Tibial artery (tissue), 4 donors: Measurements from ENCODE around the gene BABAM2.
"Not testable (repeated sequence)": the region's sequence is repeated elsewhere in the genome, so short reads cannot be mapped to it uniquely, and the experiment has no call there.

Source experiments
- DNase-seq, 2 donors: peaks; one replicate each; pipeline ENCODE4 v3.0.0-alpha.2; 2019
- H3K27ac ChIP-seq, 2 donors: fragments of 200-600 bp; sonication (generic) in 1 of 2; 1 replicate in 1 of 2; 2 replicates in 1 of 2; pipeline ENCODE4 v1.5.1; 2018 to 2019; ENCODE audit warnings: mild to moderate bottlenecking in 1 of 2
- H3K27me3 ChIP-seq, 2 donors: fragments of 200-600 bp; sonication (generic) in 1 of 2; one replicate each; pipeline versions ENCODE4 v1.5.1 to v1.6.0; 2016 to 2019
- H3K36me3 ChIP-seq, 3 donors: fragments of 200-600 bp; sonication (generic) in 2 of 3; one replicate each; pipeline ENCODE4 v1.5.1; 2016 to 2019; ENCODE audit warnings: mild to moderate bottlenecking in 2 of 3
- H3K4me1 ChIP-seq, 4 donors: fragments of 200-600 bp; sonication (generic) in 2 of 4; 1 replicate in 3 of 4; 2 replicates in 1 of 4; pipeline ENCODE4 v1.5.1; 2016 to 2019
- H3K4me3 ChIP-seq, 2 donors: fragments of 200-600 bp; sonication (generic) in 1 of 2; 1 replicate in 1 of 2; 2 replicates in 1 of 2; pipeline ENCODE4 v1.5.1; 2018 to 2019; ENCODE audit warnings: mild to moderate bottlenecking in 2 of 2
- H3K9me3 ChIP-seq, 3 donors: fragments of 200-600 bp; sonication (generic) in 1 of 3; one replicate each; pipeline ENCODE4 v1.5.1; 2016 to 2019
- intact Hi-C: fragments of 100-400 bp; cut with DNase I; formaldehyde crosslinking; loops from one replicate; pipeline ENCODE4 v1.15.0; 2023; ENCODE audit warnings: low total_unique reads
- TF ChIP-seq, protein P1 (sequence below), 2 experiments: fragments of 200-600 bp in 1 of 2; fragments of 450-650 bp in 1 of 2; IDR thresholded peaks; one replicate each; pipeline ENCODE4 v1.5.1; 2017 to 2019; ENCODE audit warnings: antibody characterized with exemption in 2 of 2, mild to moderate bottlenecking in 1 of 2, moderate library complexity in 1 of 2

The BABAM2 gene

DNA sequence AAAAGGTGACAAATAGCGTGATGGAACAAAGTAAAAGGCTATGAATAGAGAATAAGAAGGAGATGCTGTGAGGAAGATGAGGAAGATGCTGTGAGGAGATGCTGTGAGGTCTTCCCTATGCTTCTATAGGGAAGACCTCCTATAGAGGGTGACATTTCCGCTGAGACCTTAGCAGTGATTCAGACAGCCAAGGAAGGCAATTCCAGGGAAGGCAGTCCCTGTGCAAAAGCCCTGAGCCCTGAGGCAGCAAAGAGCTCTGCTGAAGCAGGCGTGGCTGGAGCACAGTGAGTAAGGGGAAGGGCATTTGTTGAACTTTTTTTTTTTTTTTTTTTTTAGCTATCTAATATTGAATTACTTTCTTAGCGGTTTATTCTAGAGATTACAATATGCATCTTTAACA, 359.5 kb downstream of the BABAM2 start:
- no peak for DNase-seq
- H3K4me3 ChIP-seq = no peak overlapping the region
- H3K4me1 ChIP-seq = peaks cover 0 to 18% (median 5%) of the 10 kb centered on the region in 4 donors
- intact Hi-C loops = no loop called here
- H3K27ac ChIP-seq = no peak overlapping the region
- peaks cover 2 to 9% (median 6%) of the 10 kb centered on the region in 3 donors for H3K36me3 ChIP-seq
- no peaks in the 10 kb centered on the region for H3K27me3 ChIP-seq
- H3K9me3 ChIP-seq = no peaks in the 10 kb centered on the region
- TF ChIP-seq, protein P1, sequence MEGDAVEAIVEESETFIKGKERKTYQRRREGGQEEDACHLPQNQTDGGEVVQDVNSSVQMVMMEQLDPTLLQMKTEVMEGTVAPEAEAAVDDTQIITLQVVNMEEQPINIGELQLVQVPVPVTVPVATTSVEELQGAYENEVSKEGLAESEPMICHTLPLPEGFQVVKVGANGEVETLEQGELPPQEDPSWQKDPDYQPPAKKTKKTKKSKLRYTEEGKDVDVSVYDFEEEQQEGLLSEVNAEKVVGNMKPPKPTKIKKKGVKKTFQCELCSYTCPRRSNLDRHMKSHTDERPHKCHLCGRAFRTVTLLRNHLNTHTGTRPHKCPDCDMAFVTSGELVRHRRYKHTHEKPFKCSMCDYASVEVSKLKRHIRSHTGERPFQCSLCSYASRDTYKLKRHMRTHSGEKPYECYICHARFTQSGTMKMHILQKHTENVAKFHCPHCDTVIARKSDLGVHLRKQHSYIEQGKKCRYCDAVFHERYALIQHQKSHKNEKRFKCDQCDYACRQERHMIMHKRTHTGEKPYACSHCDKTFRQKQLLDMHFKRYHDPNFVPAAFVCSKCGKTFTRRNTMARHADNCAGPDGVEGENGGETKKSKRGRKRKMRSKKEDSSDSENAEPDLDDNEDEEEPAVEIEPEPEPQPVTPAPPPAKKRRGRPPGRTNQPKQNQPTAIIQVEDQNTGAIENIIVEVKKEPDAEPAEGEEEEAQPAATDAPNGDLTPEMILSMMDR (IDR thresholded peaks at IDR 0.05) = no peak

GRCh38 chr2:28251337-28251736, 360.8 kb downstream of the BABAM2 start:
- DNase-seq = no peak
- Histone ChIP-seq H3K27ac (no peak overlapping the region), H3K4me1 (peaks cover 0 to 18% (median 5%) of the 10 kb centered on the region in 4 donors), H3K27me3 (no peaks in the 10 kb centered on the region), H3K9me3 (no peaks in the 10 kb centered on the region), H3K4me3 (no peak overlapping the region), H3K36me3 (no peaks in the 10 kb centered on the region)
- TF ChIP-seq, protein P1 (IDR thresholded peaks at IDR 0.05) = no peak
- intact Hi-C loops = no loop called here

- H3K27ac ChIP-seq = no peak overlapping the region
- H3K4me3 ChIP-seq = no peak overlapping the region
- H3K4me1 ChIP-seq = peaks cover 0 to 17% (median 3%) of the 10 kb centered on the region in 4 donors
- intact Hi-C loops = no loop called here
- H3K9me3 ChIP-seq = no peaks in the 10 kb centered on the region
- H3K36me3 ChIP-seq = no peaks in the 10 kb centered on the region
- TF ChIP-seq, protein P1 (IDR thresholded peaks at IDR 0.05) = no peak
- no peaks in the 10 kb centered on the region for H3K27me3 ChIP-seq
- DNase-seq = no peak
Measured at GRCh38 chr2:28252311-28252710, 361.8 kb downstream of the BABAM2 start.

DNA sequence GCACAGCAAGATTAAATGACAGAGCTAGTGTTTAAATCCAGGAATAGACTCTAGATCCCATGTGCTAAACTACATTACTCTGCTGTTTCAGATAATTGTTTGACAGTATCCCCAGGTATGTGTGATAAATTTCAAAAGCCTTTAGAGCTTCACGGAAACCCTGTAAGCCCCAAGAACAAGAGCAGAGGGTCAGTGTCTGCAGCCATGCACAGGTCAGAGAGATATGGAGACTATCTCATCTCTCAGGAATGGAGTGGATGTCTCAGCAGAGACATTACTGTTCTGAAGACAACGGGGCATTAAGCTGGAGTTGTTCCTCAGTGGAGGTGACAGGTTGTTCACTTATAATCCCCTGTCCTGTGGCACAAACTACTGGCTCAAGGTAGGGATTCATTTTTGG, 363.0 kb downstream of the BABAM2 start:
- H3K4me1 ChIP-seq = peaks cover 0 to 4% (median 0%) of the 10 kb centered on the region in 4 donors
- intact Hi-C loops = no loop called here
- TF ChIP-seq, protein P1 (IDR thresholded peaks at IDR 0.05) = no peak

DNA sequence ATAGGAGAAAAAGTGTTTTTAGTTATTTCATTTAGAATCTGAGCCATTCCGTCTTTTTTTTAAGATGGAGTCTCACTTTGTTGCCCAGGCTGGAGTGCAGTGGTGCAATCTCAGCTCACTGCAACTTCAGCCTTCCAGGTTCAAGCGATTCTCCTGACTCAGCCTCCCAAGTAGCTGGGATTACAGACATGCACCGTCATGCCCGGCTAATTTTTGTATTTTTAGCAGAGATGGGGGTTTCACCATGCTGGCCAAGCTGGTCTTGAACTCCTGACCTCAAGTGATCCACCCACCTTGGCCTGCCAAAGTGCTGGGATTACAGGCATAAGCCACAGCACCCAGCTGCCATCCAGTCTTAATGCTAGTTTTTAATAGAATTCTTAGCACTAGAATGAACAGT, 364.7 kb downstream of the BABAM2 start:
- H3K4me3 ChIP-seq, H3K4me1 ChIP-seq, H3K27ac ChIP-seq, intact Hi-C loops, H3K27me3 ChIP-seq, H3K9me3 ChIP-seq, DNase-seq, H3K36me3 ChIP-seq: not testable (repeated sequence)

More for the DNA sequence above, 363.0 kb downstream of the BABAM2 start:
- Histone ChIP-seq H3K27ac (no peak overlapping the region), H3K4me3 (no peak overlapping the region), H3K9me3 (no peaks in the 10 kb centered on the region), H3K36me3 (peaks cover 0 to 5% (median 0%) of the 10 kb centered on the region in 3 donors), H3K27me3 (no peaks in the 10 kb centered on the region)
- no peak for DNase-seq

- intact Hi-C loops = no loop called here
Measured at GRCh38 chr2:28257182-28257581, 366.7 kb downstream of the BABAM2 start.

DNA sequence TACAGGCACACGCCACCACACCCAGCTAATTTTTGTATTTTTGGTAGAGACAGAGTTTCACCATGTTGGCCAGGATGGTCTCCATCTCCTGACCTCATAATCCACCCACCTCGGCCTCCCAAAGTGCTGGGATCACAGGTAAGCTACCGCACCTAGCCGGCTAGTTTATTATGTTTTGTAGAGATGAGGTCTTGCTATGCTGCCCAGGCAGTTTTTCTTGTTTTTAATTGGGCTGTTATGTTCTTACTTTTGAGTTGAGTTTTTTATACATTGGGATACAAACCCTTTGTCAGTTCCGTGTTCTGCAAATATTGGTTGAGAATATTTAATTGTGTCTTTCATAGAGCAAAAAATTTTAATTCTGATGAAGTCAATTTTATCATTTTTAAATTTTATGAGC, 368.7 kb downstream of the BABAM2 start:
- intact Hi-C loops, H3K9me3 ChIP-seq, H3K27ac ChIP-seq, DNase-seq, H3K4me3 ChIP-seq, H3K4me1 ChIP-seq, H3K27me3 ChIP-seq: not testable (repeated sequence)
- peaks cover 0 to 12% (median 9%) of the 10 kb centered on the region in 3 donors for H3K36me3 ChIP-seq

More at GRCh38 chr2:28257182-28257581, 366.7 kb downstream of the BABAM2 start:
- Histone ChIP-seq H3K4me1 (no peaks in the 10 kb centered on the region), H3K27me3 (no peaks in the 10 kb centered on the region), H3K36me3 (peaks cover 0 to 12% (median 9%) of the 10 kb centered on the region in 3 donors), H3K9me3 (no peaks in the 10 kb centered on the region), H3K4me3 (no peak overlapping the region), H3K27ac (no peak overlapping the region)
- no peak for DNase-seq
- TF ChIP-seq, protein P1 (IDR thresholded peaks at IDR 0.05) = no peak
